Cerebellar nuclear complex (tissue), 1 donor: Measurements from ENCODE around the gene NDUFAF3.
"Not testable (repeated sequence)": the region's sequence is repeated elsewhere in the genome, so short reads cannot be mapped to it uniquely, and the experiment has no call there.

Experiments used
- DNase-seq, 2 experiments: peaks; one replicate each; lab custom pipeline; 2025; lab: John Stamatoyannopoulos, UW

The NDUFAF3 gene

DNA sequence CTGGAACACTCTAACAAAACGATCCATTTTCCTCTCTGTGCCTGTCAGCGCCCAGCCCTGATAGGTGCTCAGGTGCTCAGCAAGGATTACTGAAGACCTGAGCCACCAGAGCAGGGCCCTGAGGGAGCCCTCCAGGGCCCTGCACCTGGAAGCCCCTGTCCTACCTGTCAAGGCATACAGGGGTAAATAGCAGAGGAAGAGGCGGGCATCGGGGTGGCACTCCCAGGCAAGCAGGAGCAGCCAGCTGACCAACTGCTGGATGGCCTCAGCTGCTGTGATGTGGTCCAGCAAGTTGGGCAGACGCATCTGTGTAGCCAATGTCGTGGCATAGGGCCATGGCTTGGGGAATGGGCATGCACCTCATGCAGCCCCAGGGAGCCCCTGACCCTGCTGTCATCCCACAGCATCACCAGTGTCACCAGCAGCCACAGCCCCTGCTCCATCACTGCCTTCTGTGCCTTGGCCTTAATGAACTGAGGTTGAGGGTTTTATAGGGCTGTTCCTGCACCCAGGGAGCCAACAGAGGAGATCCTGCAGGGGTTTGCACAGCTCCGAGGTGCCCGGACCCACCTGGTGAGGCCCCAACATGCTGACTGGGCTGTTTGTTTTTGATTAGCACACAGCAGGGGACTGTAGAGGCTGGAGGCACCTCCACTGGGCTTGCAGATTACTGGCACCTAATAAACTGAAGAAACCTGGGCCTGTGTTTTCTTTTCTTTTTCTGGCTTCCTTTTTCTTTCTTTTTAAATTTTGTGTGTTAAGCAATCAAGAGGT, 22.6 kb upstream of the NDUFAF3 start:
- no peak for DNase-seq

GRCh38 chr3:49001155-49001554, 20.8 kb upstream of the NDUFAF3 start:
- DNase-seq = no peak

- DNase-seq = no peak
Observed at GRCh38 chr3:49004352-49005302, 17.3 kb upstream of the NDUFAF3 start.

DNA sequence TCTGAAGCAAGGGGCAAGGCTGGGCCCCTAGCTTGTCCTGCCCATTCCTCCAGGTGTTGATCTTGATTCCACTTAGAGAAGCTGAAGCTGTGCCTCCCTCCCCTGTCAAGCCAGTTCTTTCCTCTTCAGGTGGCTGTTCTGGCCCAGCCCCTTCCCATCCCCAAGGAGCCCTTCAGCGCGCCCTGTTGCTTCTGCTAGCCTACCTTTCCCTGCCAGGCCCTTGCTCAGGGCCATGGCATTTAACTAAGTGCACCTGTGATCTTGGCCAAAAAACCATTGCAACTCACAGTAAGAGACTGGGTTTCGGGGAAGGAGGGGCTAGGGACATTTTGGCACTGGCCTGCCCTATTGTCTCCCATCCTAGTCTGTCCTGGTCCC, 16.6 kb upstream of the NDUFAF3 start:
- DNase-seq = no peak

GRCh38 chr3:49005998-49006397, 15.9 kb upstream of the NDUFAF3 start:
- DNase-seq = no peak

DNA sequence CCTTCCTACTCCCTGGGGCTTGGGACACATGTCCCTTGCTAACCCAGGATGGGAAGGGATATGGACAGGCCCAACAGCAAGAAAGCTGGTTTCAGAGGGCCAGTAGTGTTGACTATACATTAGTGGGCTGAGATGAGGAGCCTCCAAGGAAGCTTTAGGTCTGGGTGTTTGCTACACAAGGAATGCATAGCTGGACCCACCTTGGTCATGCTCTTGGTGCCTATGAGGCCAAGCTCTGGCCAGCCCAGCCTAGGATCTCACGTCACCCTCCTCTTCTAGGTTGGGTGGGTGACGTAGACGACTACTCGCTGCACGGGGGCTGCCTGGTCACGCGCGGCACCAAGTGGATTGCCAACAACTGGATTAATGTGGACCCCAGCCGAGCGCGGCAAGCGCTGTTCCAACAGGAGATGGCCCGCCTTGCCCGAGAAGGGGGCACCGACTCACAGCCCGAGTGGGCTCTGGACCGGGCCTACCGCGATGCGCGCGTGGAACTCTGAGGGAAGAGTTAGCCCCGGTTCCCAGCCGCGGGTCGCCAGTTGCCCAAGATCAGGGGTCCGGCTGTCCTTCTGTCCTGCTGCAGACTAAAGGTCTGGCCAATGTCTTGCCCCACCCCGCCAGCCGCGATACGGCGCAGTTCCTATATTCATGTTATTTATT, 15.4 kb upstream of the NDUFAF3 start:
- no peak for DNase-seq

DNA sequence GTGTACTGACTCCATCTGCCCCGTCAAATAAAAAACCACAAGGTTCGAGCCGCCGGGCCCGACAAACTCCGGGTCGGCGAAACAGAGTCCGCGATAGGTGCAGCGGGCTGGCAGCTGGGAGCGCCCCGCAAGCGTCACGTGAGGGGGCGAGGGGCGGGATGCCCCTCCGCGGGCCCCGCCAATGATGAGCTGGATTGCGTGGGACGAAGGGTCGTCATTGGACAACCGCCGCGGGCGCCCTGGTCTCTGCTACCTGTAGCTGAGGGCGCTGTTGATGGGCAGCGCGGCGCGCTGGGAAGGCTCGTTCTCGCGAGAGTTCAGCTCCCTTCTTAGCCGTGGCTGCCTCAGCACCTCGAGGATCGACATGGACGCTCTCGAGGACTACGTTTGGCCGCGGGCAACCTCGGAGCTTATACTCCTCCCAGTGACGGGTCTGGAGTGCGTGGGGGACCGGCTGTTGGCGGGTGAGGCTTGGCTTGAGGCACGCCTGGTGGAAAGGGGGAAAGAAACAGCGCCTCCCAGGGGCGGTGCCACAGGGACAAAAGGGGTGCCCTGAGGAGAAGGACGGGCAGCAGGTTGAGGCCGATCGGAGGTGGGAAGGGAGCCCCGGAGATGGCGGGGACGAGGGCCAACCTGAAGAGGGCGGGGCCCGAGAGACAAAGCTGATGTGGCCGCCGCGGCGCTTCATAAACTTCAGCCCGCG, 14.7 kb upstream of the NDUFAF3 start, which contains the start of gene WDR6:
Gene WDR6, plus strand, starts transcription at position 324 of the 703 bp plus-strand sequence. Its CDS starts 41 bp downstream, at position 365.
- peak; percentile 91 to 94 for DNase-seq

- peak in 1 of 2 experiments; percentile 8 for DNase-seq
Observed at GRCh38 chr3:49007771-49008528, 14.0 kb upstream of the NDUFAF3 start.

GRCh38 chr3:49008627-49009026, 13.3 kb upstream of the NDUFAF3 start:
- not testable (repeated sequence) for DNase-seq

DNA sequence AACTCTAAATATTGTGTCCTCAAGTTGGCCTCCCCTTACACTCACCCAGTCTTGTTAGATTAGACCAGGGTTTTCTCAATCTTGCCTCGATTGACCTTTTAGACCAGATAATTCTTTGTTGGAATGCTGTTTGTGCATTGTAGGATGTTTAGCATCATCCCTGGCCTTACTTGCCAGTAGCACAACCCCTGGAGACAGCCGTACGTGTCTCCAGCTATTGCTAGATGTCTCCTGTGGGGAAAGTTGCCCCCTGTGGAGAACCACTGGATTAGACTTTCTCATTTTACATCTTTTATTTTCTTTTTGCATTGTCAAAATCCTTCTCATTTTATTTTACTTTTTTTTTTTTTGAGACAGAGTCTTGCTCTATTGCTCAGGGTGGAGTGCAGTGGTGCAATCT, 12.5 kb upstream of the NDUFAF3 start:
- DNase-seq = no peak

GRCh38 chr3:49012441-49013017, 9.4 kb upstream of the NDUFAF3 start:
- DNase-seq = no peak

DNA sequence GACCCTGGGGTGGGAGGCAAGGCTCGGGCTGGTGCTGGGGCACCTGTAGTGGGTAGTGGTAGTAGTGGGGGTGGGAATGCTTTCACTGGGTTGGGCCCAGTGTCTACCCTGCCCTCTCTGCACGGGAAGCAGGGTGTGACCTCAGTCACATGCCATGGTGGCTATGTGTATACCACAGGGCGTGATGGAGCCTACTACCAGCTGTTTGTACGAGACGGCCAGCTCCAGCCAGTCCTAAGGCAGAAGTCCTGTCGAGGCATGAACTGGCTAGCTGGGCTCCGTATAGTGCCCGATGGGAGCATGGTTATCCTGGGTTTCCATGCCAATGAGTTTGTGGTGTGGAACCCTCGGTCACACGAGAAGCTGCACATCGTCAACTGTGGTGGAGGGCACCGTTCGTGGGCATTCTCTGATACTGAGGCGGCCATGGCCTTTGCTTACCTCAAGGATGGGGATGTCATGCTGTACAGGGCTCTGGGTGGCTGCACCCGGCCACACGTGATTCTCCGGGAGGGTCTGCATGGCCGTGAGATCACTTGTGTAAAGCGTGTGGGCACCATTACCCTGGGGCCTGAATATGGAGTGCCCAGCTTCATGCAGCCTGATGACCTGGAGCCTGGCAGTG, 8.7 kb upstream of the NDUFAF3 start:
- no peak for DNase-seq

DNA sequence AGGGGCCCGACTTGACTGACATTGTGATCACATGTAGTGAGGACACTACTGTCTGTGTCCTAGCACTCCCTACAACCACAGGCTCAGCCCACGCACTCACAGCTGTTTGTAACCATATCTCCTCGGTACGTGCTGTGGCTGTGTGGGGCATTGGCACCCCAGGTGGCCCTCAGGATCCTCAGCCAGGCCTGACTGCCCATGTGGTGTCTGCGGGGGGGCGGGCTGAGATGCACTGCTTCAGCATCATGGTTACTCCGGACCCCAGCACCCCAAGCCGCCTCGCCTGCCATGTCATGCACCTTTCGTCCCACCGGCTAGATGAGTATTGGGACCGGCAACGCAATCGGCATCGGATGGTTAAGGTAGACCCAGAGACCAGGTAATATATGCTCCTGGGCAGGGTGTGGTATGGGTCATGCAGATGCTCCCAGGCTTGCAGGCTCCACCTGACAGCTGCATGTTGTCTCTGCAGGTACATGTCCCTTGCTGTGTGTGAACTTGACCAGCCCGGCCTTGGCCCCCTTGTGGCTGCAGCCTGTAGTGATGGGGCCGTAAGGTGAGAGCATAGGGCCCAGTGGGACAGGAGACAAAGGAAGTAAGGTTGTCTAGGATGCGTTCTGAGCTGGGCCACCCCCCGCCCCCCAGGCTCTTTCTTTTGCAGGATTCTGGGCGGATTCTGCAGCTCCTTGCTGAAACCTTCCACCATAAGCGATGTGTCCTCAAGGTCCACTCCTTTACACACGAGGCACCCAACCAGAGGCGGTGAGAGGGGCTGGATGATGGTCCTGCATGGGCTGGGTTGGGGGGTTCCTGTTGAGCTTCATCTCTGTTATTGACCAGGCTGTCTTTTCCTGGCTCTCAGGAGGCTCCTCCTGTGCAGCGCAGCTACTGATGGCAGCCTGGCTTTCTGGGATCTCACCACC, 7.9 kb upstream of the NDUFAF3 start:
- no peak for DNase-seq

GRCh38 chr3:49015072-49015471, 6.8 kb upstream of the NDUFAF3 start:
- DNase-seq = no peak

GRCh38 chr3:49015765-49016164, 6.2 kb upstream of the NDUFAF3 start:
- no peak for DNase-seq

DNA sequence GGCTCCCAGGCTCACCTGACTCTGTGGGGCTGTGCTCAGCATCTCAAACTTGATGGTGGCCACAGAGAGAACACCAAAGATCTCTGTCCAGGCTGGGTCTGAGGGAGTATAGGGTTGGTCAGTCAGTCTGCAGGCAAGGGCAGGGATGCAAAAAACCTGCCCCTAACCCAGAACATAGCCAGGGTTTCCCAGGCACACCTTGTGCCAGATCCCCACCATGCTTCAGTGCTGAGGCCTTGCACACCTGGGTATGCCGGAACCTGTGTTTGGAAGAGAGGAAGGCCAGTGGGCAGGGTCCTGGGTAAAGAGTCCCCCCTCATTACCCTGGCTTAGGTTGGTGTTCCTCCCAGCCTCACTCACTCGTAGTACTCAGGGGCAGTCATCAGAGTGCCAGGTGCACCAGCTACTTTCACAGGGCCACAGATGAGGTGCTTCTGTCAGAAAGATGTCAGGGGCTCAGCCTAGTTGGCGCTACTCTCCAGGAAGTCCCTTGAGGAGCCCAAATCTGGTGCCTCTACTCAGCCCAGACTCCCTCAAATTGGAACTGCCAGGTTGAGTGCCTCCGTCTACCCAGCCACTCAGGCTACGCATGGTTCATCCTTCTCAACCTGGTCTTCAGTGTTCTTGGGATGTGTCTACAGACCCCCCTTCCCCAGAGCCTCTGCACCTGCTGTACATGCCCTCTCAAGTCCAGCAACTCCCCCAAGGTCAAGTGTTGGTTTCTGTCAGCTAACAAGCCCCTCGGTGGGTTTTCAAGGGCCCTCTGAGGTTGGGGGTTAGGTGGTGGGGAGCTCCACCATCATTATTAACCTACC, 5.3 kb upstream of the NDUFAF3 start:
- DNase-seq = no peak

- no peak for DNase-seq
Observed at GRCh38 chr3:49017229-49017970, 4.5 kb upstream of the NDUFAF3 start.
